SK-N-SH treated with all-trans-retinoic acid at 6 μM for 48 hours (cell line): ENCODE measurements around the gene JAGN1.

Source experiments
- ATAC-seq: fragments of 200-7000 bp; cut with Tn5 transposase; 3 replicates; pipeline ENCODE4 v1.9.1; 2020; ENCODE audit warnings: mild to moderate bottlenecking, moderate library complexity
- BACH2 ChIP-seq: fragments of 250-450 bp; sonication (Bioruptor Pico); IDR thresholded peaks from 2 replicates; pipeline ENCODE4 v1.9.0; 2021; ENCODE audit warnings: mild to moderate bottlenecking, borderline replicate concordance
- CSDC2 ChIP-seq: fragments of 250-450 bp; sonication (Bioruptor Pico); IDR thresholded peaks from 2 replicates; pipeline ENCODE4 v1.5.0; 2020; ENCODE audit warnings: mild to moderate bottlenecking, moderate library complexity
- ESRRG ChIP-seq: fragments of 250-450 bp; sonication (Bioruptor Pico); IDR thresholded peaks from 2 replicates; pipeline ENCODE4 v1.6.1; 2021; ENCODE audit warnings: mild to moderate bottlenecking
- GLIS3 ChIP-seq: fragments of 250-450 bp; sonication (Bioruptor Pico); IDR thresholded peaks from 2 replicates; pipeline ENCODE4 v1.5.0; 2020; ENCODE audit warnings: mild to moderate bottlenecking, moderate library complexity
- ISL1 ChIP-seq: fragments of 250-450 bp; sonication (Bioruptor Pico); IDR thresholded peaks from 2 replicates; pipeline ENCODE4 v2.1.2; 2022; ENCODE audit warnings: mild to moderate bottlenecking, moderate library complexity
- OSR1 ChIP-seq: fragments of 250-450 bp; sonication (Bioruptor Pico); IDR thresholded peaks from 2 replicates; pipeline ENCODE4 v1.8.0; 2022; ENCODE audit warnings: moderate library complexity, mild to moderate bottlenecking, inconsistent platforms
- PPARA ChIP-seq: fragments of 250-450 bp; sonication (Bioruptor Pico); IDR thresholded peaks from 2 replicates; pipeline ENCODE4 v1.5.0; 2020; ENCODE audit warnings: mild to moderate bottlenecking, borderline replicate concordance
- RARB ChIP-seq: fragments of 250-450 bp; sonication (Bioruptor Pico); IDR thresholded peaks from 2 replicates; pipeline ENCODE4 v1.8.0; 2021; ENCODE audit warnings: mild to moderate bottlenecking, moderate library complexity
- TCF4 ChIP-seq: fragments of 250-450 bp; sonication (Bioruptor Pico); IDR thresholded peaks from 2 replicates; pipeline ENCODE4 v1.8.0; 2021; ENCODE audit warnings: mild to moderate bottlenecking, moderate library complexity, borderline replicate concordance
- ZC3H10 ChIP-seq: fragments of 250-450 bp; sonication (Bioruptor Pico); IDR thresholded peaks from 2 replicates; pipeline ENCODE4 v1.5.1; 2021; ENCODE audit warnings: mild to moderate bottlenecking, moderate library complexity
- ZFP3 ChIP-seq: fragments of 250-450 bp; sonication (Bioruptor Pico); IDR thresholded peaks from 2 replicates; pipeline ENCODE4 v1.5.0; 2020; ENCODE audit warnings: mild to moderate bottlenecking, moderate library complexity
- ZFP30 ChIP-seq: fragments of 450-650 bp; formaldehyde crosslinking; IDR thresholded peaks from 2 replicates; pipeline ENCODE4 v1.5.0; 2022; ENCODE audit warnings: mild to moderate bottlenecking, moderate library complexity
- ZNF565 ChIP-seq: fragments of 450-650 bp; formaldehyde crosslinking; conservative IDR thresholded peaks from 2 replicates; pipeline ENCODE4 v1.5.0; 2020; ENCODE audit warnings: low read depth, mild to moderate bottlenecking, moderate library complexity
- ZNF70 ChIP-seq: fragments of 450-650 bp; formaldehyde crosslinking; IDR thresholded peaks from 2 replicates; pipeline ENCODE4 v1.5.0; 2020; ENCODE audit warnings: mild to moderate bottlenecking, moderate library complexity
- ZNF8 ChIP-seq: fragments of 450-650 bp; formaldehyde crosslinking; IDR thresholded peaks from 2 replicates; pipeline ENCODE4 v1.5.0; 2020; ENCODE audit warnings: mild to moderate bottlenecking, moderate library complexity
- TF ChIP-seq, protein P1 (sequence below): fragments of 250-450 bp; sonication (Bioruptor Pico); IDR thresholded peaks from 2 replicates; pipeline ENCODE4 v1.5.0; 2020; ENCODE audit warnings: mild to moderate bottlenecking, moderate library complexity
- TF ChIP-seq, protein P2 (sequence below): fragments of 250-450 bp; sonication (Bioruptor Pico); IDR thresholded peaks from 2 replicates; pipeline ENCODE4 v1.5.1; 2020; ENCODE audit warnings: low read depth, mild to moderate bottlenecking, moderate library complexity
- TF ChIP-seq, protein P3 (sequence below): fragments of 250-450 bp; sonication (Bioruptor Pico); IDR thresholded peaks from 2 replicates; pipeline ENCODE4 v1.8.0; 2021; ENCODE audit warnings: low read depth, mild to moderate bottlenecking, moderate library complexity, borderline replicate concordance
- TF ChIP-seq, protein P4 (sequence below): fragments of 250-450 bp; sonication (Bioruptor Pico); IDR thresholded peaks from 2 replicates; pipeline ENCODE4 v1.5.1; 2021; ENCODE audit warnings: mild to moderate bottlenecking, moderate library complexity
- TF ChIP-seq, protein P5 (sequence below): fragments of 250-450 bp; sonication (Bioruptor Pico); IDR thresholded peaks from 2 replicates; pipeline ENCODE4 v1.8.0; 2020; ENCODE audit warnings: mild to moderate bottlenecking, moderate library complexity, borderline replicate concordance

JAGN1 gene

DNA sequence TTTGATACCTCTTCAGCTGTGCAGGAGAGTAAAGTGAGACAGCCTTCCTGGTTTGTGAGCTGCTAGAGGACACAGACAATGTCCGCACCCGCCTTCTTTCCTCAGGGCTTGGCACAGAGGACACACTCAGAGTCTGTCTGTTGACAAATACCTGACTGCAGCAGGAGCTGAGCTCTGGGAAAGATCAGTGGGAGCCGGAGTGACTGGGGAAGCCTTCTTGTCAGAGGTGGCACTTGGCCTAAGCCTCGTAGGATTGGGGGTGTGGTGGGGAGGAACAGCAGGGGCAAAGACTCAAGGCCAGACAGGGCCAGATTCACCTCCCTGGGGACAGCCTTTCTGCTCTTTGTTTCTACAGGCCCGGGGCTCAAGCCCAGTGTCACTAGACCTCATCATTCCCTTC, 23.2 kb downstream of the JAGN1 start:
- ATAC-seq = no peak
- TF ChIP-seq ZNF70 (CRISPR knock-in tag) (no peak), CSDC2 (CRISPR knock-in tag) (no peak), RARB (CRISPR knock-in tag) (no peak), TCF4 (CRISPR knock-in tag) (no peak), ISL1 (no peak), OSR1 (CRISPR knock-in tag) (no peak), ZFP3 (CRISPR knock-in tag) (no peak), PPARA (no peak), ZFP30 (CRISPR knock-in tag) (no peak)
- TF ChIP-seq, protein P1, sequence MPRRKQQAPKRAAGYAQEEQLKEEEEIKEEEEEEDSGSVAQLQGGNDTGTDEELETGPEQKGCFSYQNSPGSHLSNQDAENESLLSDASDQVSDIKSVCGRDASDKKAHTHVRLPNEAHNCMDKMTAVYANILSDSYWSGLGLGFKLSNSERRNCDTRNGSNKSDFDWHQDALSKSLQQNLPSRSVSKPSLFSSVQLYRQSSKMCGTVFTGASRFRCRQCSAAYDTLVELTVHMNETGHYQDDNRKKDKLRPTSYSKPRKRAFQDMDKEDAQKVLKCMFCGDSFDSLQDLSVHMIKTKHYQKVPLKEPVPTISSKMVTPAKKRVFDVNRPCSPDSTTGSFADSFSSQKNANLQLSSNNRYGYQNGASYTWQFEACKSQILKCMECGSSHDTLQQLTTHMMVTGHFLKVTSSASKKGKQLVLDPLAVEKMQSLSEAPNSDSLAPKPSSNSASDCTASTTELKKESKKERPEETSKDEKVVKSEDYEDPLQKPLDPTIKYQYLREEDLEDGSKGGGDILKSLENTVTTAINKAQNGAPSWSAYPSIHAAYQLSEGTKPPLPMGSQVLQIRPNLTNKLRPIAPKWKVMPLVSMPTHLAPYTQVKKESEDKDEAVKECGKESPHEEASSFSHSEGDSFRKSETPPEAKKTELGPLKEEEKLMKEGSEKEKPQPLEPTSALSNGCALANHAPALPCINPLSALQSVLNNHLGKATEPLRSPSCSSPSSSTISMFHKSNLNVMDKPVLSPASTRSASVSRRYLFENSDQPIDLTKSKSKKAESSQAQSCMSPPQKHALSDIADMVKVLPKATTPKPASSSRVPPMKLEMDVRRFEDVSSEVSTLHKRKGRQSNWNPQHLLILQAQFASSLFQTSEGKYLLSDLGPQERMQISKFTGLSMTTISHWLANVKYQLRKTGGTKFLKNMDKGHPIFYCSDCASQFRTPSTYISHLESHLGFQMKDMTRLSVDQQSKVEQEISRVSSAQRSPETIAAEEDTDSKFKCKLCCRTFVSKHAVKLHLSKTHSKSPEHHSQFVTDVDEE (CRISPR knock-in tag) = no peak
- TF ChIP-seq, protein P2, sequence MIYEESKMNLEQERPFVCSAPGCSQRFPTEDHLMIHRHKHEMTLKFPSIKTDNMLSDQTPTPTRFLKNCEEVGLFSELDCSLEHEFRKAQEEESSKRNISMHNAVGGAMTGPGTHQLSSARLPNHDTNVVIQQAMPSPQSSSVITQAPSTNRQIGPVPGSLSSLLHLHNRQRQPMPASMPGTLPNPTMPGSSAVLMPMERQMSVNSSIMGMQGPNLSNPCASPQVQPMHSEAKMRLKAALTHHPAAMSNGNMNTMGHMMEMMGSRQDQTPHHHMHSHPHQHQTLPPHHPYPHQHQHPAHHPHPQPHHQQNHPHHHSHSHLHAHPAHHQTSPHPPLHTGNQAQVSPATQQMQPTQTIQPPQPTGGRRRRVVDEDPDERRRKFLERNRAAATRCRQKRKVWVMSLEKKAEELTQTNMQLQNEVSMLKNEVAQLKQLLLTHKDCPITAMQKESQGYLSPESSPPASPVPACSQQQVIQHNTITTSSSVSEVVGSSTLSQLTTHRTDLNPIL (CRISPR knock-in tag) = no peak
- TF ChIP-seq, protein P3, sequence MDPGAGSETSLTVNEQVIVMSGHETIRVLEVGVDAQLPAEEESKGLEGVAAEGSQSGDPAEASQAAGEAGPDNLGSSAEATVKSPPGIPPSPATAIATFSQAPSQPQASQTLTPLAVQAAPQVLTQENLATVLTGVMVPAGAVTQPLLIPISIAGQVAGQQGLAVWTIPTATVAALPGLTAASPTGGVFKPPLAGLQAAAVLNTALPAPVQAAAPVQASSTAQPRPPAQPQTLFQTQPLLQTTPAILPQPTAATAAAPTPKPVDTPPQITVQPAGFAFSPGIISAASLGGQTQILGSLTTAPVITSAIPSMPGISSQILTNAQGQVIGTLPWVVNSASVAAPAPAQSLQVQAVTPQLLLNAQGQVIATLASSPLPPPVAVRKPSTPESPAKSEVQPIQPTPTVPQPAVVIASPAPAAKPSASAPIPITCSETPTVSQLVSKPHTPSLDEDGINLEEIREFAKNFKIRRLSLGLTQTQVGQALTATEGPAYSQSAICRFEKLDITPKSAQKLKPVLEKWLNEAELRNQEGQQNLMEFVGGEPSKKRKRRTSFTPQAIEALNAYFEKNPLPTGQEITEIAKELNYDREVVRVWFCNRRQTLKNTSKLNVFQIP = no peak
- TF ChIP-seq, protein P4, sequence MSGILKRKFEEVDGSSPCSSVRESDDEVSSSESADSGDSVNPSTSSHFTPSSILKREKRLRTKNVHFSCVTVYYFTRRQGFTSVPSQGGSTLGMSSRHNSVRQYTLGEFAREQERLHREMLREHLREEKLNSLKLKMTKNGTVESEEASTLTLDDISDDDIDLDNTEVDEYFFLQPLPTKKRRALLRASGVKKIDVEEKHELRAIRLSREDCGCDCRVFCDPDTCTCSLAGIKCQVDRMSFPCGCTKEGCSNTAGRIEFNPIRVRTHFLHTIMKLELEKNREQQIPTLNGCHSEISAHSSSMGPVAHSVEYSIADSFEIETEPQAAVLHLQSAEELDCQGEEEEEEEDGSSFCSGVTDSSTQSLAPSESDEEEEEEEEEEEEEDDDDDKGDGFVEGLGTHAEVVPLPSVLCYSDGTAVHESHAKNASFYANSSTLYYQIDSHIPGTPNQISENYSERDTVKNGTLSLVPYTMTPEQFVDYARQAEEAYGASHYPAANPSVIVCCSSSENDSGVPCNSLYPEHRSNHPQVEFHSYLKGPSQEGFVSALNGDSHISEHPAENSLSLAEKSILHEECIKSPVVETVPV (CRISPR knock-in tag) = no peak

DNA sequence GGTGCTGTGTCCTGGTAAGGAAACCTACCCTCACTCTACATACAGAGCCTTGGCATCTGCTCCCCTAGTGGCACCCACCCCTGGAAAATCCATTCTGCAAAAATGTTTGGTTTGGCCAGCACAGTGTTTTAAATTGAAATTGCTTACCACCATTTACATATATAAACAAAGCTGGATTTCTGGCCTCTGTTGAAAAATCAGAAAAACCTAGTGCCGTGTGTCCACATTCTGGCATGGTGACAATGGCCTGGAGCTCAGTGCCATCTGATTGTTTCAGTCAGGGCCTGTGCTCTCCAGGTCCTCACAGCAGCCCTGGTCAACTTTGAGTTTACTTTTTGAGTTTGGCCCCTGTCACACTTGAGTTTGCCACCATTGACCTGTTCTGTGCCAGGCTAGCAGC, 23.6 kb downstream of the JAGN1 start:
- no peak for TF ChIP-seq ISL1
- TF ChIP-seq BACH2 (CRISPR knock-in tag) = no peak
- TF ChIP-seq OSR1 (CRISPR knock-in tag) = no peak
- TF ChIP-seq, protein P2 (CRISPR knock-in tag) = no peak
- TF ChIP-seq, protein P5, sequence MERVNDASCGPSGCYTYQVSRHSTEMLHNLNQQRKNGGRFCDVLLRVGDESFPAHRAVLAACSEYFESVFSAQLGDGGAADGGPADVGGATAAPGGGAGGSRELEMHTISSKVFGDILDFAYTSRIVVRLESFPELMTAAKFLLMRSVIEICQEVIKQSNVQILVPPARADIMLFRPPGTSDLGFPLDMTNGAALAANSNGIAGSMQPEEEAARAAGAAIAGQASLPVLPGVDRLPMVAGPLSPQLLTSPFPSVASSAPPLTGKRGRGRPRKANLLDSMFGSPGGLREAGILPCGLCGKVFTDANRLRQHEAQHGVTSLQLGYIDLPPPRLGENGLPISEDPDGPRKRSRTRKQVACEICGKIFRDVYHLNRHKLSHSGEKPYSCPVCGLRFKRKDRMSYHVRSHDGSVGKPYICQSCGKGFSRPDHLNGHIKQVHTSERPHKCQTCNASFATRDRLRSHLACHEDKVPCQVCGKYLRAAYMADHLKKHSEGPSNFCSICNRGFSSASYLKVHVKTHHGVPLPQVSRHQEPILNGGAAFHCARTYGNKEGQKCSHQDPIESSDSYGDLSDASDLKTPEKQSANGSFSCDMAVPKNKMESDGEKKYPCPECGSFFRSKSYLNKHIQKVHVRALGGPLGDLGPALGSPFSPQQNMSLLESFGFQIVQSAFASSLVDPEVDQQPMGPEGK (CRISPR knock-in tag) = no peak
- no peak for TF ChIP-seq ESRRG
- TF ChIP-seq RARB (CRISPR knock-in tag) = no peak
- TF ChIP-seq ZNF565 (CRISPR knock-in tag) = no peak
- no peak for TF ChIP-seq GLIS3 (CRISPR knock-in tag)
- no peak for TF ChIP-seq ZFP3 (CRISPR knock-in tag)
- TF ChIP-seq ZNF8 (CRISPR knock-in tag) = no peak
- no peak for TF ChIP-seq ZC3H10 (CRISPR knock-in tag)
- no peak for TF ChIP-seq ZNF70 (CRISPR knock-in tag)
- no peak for ATAC-seq
